Measurements from ENCODE around the gene RTP5. TPM values are rescaled to one million over a fixed set of nuclear protein-coding genes. Genes with fewer than 3 reads are reported as not detected.

The RTP5 gene
- total RNA-seq, 1 experiment from 2014 or later, result not detected

GRCh38 chr2:241842067-241842415, 27.5 kb upstream of the RTP5 start:
- H3K27me3 ChIP-seq (ENCODE audit: insufficient read depth, low read length), result no peaks in the 10 kb centered on the region
- no peak overlapping the region for H3K9ac ChIP-seq (ENCODE audit: low read length)
- H3K4me2 ChIP-seq (ENCODE audit: low read length), result no peak overlapping the region
- no peak overlapping the region for H3K4me3 ChIP-seq (replicated peaks in 1 of 2; ENCODE audit: low read depth in 1 of 2, low read length in 2 of 2)
- H3K36me3 ChIP-seq (ENCODE audit: control insufficient read depth in 1 of 2, insufficient read depth in 2 of 2, low read length in 2 of 2), result no peaks in the 10 kb centered on the region
- no peaks in the 10 kb centered on the region for H4K20me1 ChIP-seq (ENCODE audit: insufficient read depth)
- no peak for TF ChIP-seq FOSL1 (IDR thresholded peaks at IDR 0.05; ENCODE audit: low read depth)
- no peak for TF ChIP-seq EGR1 (IDR thresholded peaks at IDR 0.05; ENCODE audit: low read depth)
- no peak for TF ChIP-seq EZH2phosphoT487 (IDR thresholded peaks at IDR 0.05; ENCODE audit: borderline replicate concordance)
- TF ChIP-seq YY1 (IDR thresholded peaks at IDR 0.05; ENCODE audit: extremely low read depth, insufficient replicate concordance, low read depth, low read length), result no peak
- TF ChIP-seq SRF (IDR thresholded peaks at IDR 0.05; ENCODE audit: low read depth), result no peak
- TF ChIP-seq ELF1 (IDR thresholded peaks at IDR 0.05; ENCODE audit: borderline replicate concordance, low read depth), result no peak
- no peak for TF ChIP-seq ZFX (IDR thresholded peaks at IDR 0.05)
- TF ChIP-seq MAX (IDR thresholded peaks at IDR 0.05), result no peak
- no peak for TF ChIP-seq CBX3 (IDR thresholded peaks at IDR 0.05; ENCODE audit: low read depth)
- TF ChIP-seq SP1 (IDR thresholded peaks at IDR 0.05; ENCODE audit: low read depth), result no peak
- TF ChIP-seq POLR2A (IDR thresholded peaks at IDR 0.05; ENCODE audit: borderline replicate concordance, extremely low read depth, insufficient read depth, insufficient read length), result no peak
- TF ChIP-seq EZH2 (IDR thresholded peaks at IDR 0.05), result no peak
- TF ChIP-seq ZNF274 (IDR thresholded peaks at IDR 0.05; ENCODE audit: low read depth, low read length), result no peak
- TF ChIP-seq CEBPB (IDR thresholded peaks at IDR 0.05; ENCODE audit: low read depth), result no peak
- TF ChIP-seq RAD21 (IDR thresholded peaks at IDR 0.05; ENCODE audit: low read depth), result no peak
- TF ChIP-seq POLR2AphosphoS5 (IDR thresholded peaks at IDR 0.05; ENCODE audit: low read depth, low read length), result no peak
- no peak for TF ChIP-seq CTCF (IDR thresholded peaks at IDR 0.05 in 2 of 3, conservative IDR thresholded peaks at IDR 0.05 in 1 of 3; ENCODE audit: borderline replicate concordance in 1 of 3, insufficient read depth in 1 of 3, low read depth in 2 of 3, low read length in 2 of 3)
- no peak for TF ChIP-seq REST (IDR thresholded peaks at IDR 0.05; ENCODE audit: low read depth)
- no peak for TF ChIP-seq ATF3 (IDR thresholded peaks at IDR 0.05)
- no peak for TF ChIP-seq TCF7L2 (IDR thresholded peaks at IDR 0.05; ENCODE audit: borderline replicate concordance, extremely low read depth, insufficient read depth, insufficient read length)
- H3K79me2 ChIP-seq (ENCODE audit: insufficient read depth, low read length), result no peaks in the 10 kb centered on the region
- no TSS peak for BruUV-seq (replicated peaks)
- intact Hi-C loops (cut with micrococcal nuclease), result no loop called here
- ATAC-seq, result no peak
- no peak for DNase-seq (ENCODE audit: low read depth, low spot score)
- no peaks in the 10 kb centered on the region for H3K9me2 ChIP-seq (ENCODE audit: insufficient read depth)
- H3K4me1 ChIP-seq (ENCODE audit: control insufficient read depth in 1 of 2, insufficient read depth in 2 of 2, low read length in 2 of 2), result peaks cover 10 to 14% of the 10 kb centered on the region in 2 experiments
- ChIA-PET POLR2A (no interaction called here), RAD21 (ENCODE audit: low non-redundant PET in 1 of 2, low total read pairs in 2 of 2, uncharacterized antibody in 2 of 2, unreplicated experiment in 2 of 2) (no interaction called here), CTCF (no interaction called here)
- no peak overlapping the region for H2AFZ ChIP-seq (ENCODE audit: low read depth, low read length, poor library complexity, severe bottlenecking)
- no peak overlapping the region for H3K27ac ChIP-seq (ENCODE audit: low read depth, low read length)
- H3K9me3 ChIP-seq (ENCODE audit: control insufficient read depth in 1 of 2, insufficient read depth in 1 of 2, low read depth in 1 of 2, low read length in 2 of 2), result no peaks in the 10 kb centered on the region

Measured in HCT116 (cell line).